ENCODE data around the gene RBM10. TPM values are rescaled to one million over a fixed set of nuclear protein-coding genes. Genes with fewer than 3 reads are reported as not detected.

The RBM10 gene
- polyA plus RNA-seq, 3 donors = 54.5 to 67.8 (median 65.8) TPM

DNA sequence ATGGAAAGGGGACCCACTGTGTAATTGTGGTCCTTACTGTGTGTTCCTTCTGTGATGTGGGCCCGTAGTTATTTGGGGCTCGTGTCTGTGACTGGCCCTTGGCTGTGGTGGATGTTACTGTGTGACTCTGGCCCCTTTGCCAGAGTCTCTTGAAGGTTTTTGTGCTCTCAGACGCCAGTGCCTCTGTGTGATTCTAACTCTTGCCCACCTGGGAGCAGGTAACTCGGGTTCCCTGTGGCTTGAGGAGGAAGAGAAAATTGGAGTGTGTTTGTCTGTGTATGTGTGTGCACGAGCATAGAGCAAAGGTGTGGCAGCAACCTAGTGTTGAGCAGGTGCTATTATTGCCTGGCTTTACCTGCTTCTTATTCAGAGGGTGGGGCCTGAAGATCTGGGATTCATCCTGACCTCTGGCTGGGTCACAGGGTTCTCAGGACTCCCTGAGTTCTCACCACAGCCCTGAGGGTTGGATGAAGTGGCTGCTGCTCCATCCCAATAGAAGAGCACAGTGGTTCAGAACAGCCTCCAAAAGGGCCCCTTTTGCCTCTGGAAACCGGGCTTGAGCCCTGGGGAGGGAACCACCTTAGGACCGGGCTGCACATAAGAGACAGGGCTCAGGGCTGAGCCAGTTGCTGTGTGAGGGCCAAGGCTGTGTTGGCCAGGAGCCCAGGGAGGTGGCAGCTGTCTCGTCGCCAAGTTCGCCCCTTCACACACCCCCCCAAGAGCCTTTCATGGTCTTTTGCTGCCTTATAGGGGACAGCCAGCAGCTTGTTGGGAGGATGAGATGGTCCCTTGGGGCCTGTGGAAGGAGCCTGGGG is 1.3 kb downstream of the RBM10 start:
- DNase-seq = no peak

DNA sequence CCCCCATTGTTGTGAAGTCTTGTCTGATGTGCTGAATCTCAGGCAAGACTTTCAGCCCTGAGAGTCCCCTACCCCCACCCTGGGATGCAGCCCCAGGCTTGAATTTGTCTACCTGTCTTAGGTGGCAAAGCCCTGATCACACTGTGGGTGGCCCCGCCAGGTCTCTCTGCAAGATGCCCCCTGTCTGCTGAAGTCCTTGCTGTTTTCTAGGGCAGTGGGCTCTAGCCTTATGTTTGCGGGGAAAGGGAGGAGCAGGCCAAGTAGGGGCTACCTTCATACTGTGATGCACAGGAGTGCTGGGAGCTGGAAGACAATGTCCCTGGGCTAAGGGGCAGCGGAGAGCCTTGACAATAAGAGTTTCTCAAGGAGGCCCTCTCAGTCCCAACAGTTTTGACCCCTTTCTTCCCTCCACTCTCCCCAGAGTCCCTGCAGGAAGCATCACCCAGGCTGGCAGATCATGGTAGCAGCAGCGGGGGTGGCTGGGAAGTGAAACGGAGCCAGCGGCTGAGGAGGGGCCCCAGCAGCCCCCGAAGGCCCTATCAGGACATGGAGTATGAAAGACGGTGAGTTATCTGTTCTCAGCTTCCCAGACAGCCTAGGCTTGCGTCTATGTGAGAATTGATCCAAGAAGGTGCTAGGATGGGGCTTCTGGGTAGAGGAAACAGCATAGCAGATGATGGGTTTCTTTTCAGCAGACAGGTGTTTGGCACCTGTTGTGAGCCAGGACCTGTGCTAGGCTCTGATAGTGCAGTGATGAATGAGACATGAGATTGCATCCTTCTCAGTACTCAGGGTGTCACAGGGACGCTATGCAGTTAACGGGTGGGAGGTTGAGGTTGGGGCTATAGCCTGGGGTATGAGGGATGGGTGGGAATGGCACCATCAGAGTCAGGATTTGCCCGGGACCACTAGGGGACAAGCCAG is 2.2 kb downstream of the RBM10 start:
- DNase-seq = no peak

DNA sequence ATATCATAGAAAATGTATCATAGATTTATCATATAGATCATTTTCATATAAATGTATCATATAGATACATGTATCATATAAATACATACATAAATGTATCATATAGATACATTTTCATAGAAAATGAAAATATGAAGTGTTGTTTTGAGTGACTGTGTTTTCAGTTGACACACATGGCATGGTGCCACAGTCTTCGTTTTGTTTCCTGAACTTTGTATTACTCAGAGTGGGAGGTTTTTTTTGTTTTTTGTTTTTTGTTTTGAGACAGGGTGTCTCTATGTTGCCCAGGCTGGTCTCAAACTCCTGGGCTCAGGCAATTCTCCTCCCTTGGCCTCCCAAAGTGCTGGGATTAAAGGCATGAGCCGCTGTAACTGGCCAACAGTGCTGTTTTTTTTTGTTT is 3.9 kb downstream of the RBM10 start:
- DNase-seq = no peak

DNA sequence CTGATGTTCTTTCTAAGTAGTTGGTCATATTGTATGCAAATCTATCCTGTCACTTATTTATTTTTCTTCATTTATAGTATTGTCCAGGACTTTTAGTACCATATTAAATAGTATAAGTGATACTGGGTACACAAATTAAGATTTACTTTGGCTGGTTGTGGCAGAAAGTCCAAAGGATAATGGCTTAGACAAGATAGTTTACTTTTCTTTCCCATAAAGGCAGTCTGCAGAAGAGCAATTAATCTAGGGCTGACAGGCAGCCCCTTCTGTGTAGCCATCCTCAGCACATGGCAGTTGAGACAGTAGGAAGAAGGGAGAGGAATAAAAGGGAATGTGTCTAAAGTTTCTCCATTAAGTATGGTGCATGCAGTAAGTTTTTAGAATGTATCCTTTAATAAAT is 6.4 kb downstream of the RBM10 start:
- DNase-seq = peak; percentile 2

DNA sequence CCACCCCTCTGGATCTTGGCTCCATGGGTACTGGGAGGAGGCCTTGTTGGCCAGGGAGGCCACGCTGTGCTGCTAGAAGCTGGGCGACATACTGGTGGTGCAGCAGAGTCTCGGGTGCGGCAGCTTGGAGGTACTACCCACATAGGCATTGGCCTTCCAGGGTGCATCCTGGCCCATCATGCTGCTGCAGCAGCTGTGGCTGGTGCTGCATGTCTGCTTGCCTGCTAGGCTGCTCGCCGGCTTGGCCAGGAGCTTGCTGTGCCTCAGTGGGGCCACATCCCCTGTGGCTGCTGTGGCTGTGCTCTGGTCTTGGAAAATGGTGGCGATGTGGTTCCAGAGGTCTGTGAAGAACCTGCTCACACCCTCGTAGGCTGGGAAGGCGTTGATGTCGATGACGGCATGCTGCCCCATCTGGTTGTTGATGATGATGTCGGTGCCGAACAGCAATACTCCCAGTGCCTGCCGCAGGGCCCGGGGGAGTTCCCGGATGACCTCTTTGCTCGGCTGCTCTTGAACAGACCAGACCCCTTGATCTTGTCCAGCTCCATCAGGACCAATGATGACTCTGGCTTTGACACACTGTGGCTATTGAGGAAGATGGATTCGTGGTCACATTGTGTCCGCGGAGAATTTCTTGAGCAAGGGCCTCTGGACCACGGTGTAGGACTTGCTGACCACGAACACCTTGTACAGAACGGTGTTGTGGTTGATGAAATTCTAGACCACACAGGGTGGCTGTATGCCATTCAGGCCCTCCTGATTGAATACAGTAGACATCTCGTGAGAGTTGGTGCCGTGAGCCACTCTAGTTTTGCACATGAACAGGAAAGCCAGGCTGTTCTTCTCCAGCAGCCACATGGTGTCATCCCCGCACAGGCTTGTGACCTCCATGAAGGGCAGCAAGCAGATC is 11.8 kb downstream of the RBM10 start:
- no peak for DNase-seq

DNA sequence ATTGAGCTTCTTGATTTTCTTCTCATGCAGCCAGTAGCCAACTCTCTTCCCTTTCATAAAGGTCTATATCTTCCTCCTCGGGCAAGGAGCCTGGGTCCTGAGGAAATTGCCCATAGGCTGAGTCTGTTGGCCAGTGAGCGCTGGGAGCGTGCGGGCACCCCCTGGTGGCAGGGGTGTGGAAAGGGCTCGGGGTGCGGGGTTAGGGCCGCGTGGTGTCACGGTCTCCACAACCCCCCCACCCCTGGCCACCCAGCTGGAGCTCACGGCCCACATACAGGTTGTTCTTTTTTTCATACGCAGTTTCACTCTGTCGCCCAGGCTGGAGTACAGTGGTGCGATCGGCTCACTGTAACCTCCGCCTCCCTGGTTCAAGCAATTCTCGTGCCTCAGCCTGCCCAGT is 13.1 kb downstream of the RBM10 start:
- no peak for DNase-seq

DNA sequence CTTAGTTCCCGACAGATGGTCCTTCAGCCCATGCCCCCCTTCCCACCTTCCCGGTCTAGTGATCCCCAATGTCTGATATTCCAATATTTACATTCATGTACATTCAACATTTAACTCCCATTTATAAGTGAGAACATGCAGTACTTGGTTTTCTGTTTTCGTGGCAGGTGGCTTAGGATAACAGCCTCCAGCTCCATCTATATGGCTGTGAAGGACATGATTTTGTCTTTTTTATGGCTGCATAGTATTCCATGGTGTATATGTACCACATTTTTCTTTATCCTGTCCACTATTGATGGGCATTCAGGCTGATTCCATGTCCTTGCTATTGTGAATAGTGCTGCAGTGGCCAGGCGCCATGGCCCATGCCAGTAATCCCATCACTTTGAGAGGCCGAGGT is 13.8 kb downstream of the RBM10 start:
- DNase-seq = no peak

DNA sequence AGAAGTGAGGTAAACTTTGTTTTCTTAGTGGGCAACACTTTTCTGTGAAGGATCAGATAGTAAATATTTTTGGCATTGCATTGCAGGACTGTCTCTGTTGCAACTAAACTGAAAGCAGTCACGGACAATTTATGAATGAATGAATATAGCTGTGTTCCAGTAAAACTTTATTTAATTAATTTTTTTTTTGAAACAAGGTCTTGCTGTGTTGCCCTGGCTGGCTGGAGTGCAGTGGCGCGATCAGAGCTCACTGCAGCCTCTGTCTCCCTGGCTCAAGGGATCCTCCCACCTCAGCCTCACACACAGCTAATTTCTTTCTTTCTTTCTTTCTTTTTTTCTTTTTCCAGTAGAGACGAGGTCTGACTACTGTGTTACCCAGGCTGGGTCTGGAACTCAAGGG is 15.8 kb downstream of the RBM10 start:
- DNase-seq = no peak

DNA sequence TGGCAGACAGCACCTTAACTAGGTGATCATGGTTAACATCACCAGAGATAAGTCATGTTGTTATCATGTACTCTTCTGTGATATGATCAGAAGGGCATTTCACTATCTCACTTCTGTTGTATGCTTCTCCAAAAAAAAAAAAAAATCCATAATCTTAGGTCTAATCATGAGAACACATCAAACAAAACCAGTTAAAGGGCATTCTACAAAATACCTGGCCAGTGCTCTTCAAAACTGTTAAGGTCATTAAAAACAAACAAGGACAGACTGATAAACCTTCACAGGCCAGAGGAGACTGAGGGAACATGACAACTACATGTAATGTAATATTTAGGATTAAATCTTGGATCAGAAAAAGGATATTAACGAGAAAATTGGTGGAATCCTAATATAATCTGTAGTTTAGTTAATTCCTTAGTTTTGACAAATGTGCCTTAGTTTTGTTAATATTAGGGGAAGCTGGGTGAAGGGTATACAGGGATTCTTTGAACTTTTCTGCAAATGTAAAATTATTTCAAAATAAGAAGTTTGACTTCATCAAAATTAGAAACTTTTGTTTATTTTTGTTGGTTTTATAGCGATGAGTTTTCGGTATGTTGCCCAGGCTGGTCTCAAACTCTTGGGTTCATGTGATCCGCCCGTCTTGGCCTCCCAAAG is 18.0 kb downstream of the RBM10 start:
- DNase-seq = no peak

DNA sequence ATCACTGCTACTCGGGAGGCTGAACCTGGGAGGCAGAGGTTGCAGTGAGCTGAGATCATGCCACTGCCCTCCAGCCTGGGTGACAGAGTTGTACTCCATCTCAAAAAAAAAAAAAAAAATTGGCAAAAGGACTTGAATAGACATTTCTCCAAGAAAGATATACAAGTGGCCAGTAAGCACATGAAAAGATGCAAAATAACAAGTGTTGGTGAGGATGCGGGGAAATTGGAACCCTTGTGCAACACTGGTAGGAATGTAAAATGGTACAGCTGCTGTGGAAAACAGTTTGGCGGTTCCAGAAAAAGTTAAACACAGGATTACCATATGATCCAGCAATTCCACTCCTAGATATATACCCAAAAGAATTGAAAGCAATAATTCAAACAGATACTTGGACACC is 19.4 kb downstream of the RBM10 start:
- DNase-seq = no peak

DNA sequence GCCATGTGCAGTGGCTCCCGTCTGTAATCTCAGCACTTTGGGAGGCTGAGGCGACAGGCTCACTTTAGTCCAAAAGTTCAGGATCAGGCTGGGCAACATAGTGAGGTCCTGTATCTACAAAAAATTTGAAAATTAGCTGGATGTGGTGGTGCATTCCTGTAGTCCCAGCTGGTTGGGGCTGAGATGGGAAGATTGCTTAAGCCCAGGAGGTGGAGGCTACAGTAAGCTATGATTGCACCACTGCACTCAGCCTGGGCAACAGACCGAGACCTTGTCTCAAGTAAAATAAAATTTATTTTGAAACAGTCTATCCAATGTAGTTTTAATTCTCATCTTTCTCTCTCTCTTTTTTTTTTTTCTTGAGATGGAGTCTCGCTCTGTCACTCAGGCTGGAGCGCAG is 21.1 kb downstream of the RBM10 start:
- DNase-seq = no peak

DNA sequence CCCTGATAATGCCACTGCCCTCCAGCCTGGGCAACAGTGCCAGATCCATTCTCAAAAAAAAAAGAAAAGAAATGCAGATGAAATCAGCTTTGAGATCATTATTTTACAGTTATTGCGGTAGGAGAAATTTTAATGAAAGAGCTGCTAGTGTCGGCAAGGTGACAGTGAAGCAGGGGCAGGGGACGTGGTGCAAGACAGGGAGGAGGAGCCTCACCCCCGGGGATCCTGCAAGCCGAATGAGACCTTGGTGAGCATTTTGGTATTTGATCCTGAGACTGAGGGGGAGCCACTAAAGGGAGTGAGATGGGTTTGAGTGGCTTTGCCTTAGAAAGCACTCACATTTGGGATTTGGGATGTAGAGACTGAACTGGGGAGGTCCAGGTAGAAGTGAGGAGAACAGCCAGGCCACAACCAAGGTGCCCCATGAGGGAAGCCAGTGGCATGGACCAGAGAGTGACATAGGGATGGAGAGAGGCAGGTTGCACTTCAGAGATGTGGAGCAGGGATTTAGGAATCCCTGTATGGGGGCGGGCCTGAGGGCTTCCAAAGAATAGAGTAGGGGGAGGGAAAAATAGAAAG is 23.6 kb downstream of the RBM10 start:
- no peak for DNase-seq

DNA sequence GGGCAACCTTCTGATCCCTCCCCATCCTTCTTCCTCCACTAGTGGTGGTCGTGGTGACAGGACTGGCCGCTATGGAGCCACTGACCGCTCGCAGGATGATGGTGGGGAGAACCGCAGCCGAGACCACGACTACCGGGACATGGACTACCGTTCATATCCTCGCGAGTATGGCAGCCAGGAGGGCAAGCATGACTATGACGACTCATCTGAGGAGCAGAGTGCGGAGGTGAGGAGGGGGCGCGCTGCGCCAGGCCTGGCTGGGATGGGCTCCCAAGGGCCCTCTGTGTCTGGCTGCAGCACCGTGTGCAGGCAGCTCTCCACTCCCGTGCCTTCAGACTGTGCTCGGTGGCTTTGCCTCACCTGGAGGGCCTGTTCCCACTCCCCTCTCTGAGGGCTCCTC is 24.3 kb downstream of the RBM10 start:
- DNase-seq = no peak

DNA sequence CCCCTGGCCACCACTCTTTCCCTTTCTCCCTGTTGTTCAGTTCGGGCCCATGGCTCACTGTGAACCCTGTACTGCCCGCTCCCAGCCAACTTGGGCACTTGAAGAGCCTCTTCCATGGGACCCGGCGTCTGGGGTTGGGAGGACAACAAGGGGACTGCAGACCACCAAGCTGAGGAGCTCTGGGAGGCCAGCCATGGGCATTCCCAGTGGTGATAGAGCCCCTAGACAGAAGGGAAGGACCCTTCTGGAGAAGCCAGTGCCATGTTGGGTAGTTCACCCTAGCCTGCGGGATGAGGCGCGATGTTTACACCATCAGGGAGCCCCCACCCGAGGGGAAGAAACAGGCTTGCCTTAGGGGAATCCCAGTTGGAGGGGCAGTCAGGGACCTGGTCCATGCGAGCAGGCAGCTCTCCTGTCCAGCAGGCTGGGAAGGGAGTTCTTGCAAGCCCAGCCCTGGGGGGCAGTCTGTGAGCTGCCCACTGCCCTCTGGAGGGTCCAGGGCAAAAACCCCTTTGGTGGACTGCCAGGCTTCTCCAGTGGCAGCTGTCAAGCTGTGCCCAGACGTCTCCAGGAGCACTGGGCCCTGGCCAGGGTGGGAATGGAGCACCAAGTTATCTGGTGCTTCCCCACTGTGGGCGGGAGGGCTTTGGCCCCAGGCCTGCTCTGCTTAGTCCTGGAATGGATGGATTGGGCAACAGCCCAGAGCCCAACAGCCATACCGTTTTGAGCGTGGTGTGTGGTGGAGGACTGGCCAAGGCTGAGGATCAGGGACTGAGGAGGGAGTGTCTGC is 24.9 kb downstream of the RBM10 start:
- DNase-seq = no peak

DNA sequence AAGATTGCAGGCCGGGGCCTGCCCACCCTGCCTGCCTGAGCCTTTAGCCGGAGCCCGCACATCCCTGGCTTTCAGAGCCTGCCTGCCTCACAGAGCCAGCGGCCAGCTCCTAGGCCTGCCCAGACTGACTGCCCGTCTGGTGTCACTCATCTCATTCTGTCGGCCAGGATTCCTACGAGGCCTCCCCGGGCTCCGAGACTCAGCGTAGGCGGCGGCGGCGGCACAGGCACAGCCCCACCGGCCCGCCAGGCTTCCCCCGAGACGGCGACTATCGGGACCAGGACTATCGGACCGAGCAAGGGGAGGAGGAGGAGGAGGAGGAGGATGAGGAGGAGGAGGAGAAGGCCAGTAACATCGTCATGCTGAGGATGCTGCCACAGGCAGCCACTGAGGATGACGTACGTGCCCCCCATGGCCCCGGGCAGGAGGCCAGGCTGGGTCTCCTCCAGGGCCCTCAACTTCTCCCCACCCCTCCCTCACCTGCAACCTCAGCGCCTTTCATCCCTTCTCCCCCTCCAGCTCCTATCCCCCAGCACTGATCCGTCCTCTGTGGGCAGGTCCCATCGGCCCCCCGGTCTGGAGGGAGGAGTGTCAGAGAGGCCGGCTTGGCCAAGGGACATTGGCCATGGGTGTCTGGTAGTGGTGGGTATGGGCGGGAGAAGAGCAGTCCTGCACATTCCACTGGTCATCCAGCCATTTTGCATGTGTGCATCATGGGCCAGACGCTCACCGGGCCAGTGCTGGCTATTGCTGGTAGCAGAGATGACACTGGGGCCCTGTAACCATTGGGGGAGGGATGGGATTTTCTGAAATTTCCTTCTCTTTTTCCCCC is 26.1 kb downstream of the RBM10 start:
- no peak for DNase-seq

DNA sequence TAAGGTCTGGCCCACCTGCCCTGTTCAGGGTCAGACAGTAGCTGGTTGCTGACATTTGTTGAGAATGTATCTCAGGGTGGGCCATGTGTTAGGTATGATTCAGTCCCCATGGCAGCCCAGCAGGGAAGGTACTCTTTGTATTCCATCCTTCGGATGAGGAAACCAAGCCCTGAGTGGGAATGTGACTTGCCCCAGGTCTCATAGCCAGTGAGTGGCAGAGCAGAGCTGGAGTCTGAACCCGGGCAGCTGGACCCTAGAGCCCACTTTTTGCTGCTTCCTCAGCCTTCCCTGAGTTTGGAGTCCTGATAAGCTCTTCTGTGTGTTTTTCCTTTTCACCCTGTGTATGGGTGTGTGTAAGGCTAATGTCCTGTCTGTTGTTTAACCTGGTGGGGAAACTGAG is 27.0 kb downstream of the RBM10 start:
- DNase-seq = no peak

DNA sequence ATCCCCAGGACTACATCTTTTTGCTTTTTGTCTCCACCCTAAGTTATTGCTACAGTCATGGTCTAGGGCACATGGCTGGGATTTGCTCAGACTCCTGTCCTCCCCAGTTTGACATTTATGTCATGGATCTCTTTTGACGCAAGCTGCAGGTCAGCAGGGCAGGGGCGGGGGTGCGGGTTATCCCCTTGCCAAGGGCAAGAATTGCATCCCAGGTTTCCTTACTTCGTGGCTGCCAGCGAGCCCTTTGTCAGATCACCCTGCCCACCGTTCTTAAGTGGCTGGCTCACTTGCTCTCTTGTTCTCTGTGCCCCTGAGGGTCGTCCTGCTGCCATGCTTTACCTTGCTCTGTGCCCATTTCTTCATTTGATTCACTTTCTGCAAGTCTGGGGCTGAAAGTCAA is 27.5 kb downstream of the RBM10 start:
- no peak for DNase-seq

DNA sequence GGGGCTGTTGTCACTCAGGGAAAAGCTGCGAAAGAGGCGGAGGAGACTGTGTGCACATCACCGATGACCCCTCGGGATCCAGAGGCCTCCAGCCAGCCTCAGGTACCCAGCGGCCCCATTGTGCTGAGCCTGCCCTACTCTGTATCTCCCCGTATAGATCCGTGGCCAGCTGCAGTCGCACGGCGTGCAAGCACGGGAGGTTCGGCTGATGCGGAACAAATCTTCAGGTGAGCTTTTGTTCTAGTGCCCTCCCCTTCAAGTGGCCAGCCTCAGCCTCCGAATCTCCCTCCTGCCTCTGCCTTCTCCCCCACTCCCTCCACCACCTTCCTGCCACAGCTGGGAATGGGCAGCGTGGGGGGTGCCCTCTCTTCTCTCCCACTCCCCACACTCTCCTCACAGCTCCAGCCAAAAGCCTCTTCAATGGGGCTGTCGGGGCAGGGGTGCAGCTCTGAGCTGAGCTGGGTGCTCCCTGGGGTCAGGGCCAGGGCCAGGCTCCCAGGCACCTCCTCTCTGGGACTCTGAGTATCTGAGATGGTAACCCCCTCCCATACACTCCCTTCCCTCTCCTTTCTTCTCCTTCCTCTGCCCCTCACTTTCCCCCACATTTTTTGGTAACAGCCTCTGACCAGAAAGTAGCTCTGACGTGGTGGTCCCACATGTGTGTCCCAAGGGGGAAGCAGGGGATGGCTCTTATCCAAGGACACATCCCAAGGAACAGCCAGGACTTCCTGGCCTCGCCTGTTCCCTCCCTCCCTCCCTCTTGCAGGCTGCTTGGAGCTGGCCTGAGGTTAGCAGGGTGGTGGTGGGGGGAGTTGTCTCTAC is 28.2 kb downstream of the RBM10 start:
- no peak for DNase-seq
